RCC 7860 (cell line): ENCODE data around the gene MRM2.

Experiments used
- DNase-seq: peaks from one replicate; pipeline ENCODE4 v3.0.0-alpha.2; 2015; ENCODE audit warnings: low spot score
- FAIRE-seq: peaks from 2 replicates; lab custom pipeline; 2012; peaks lifted over from hg19 to GRCh38; lab: Jason Lieb, UNC

MRM2 gene

GRCh38 chr7:2225336-2225735 lies 16.7 kb downstream of the MRM2 start:
- no peak for FAIRE-seq
- DNase-seq: no peak

GRCh38 chr7:2224934-2225333 lies 17.1 kb downstream of the MRM2 start:
- FAIRE-seq: no peak
- no peak for DNase-seq

- DNase-seq (no peak), FAIRE-seq (no peak)
Measured at GRCh38 chr7:2224491-2224928, 17.5 kb downstream of the MRM2 start.

- FAIRE-seq: no peak
- no peak for DNase-seq
Measured at GRCh38 chr7:2223321-2223720, 18.7 kb downstream of the MRM2 start.

GRCh38 chr7:2222516-2222915 lies 19.5 kb downstream of the MRM2 start:
- DNase-seq (no peak), FAIRE-seq (no peak)

GRCh38 chr7:2220954-2221353 lies 21.1 kb downstream of the MRM2 start:
- DNase-seq (no peak), FAIRE-seq (no peak)

- DNase-seq: no peak
- FAIRE-seq: no peak
Measured at GRCh38 chr7:2220506-2220905, 21.5 kb downstream of the MRM2 start.

GRCh38 chr7:2220030-2220429 lies 22.0 kb downstream of the MRM2 start:
- no peak for FAIRE-seq
- no peak for DNase-seq

GRCh38 chr7:2219606-2220005 lies 22.4 kb downstream of the MRM2 start:
- no peak for DNase-seq
- FAIRE-seq: no peak

GRCh38 chr7:2219136-2219535 lies 22.9 kb downstream of the MRM2 start:
- DNase-seq (no peak), FAIRE-seq (no peak)

- no peak for FAIRE-seq
Measured at GRCh38 chr7:2218444-2218785, 23.6 kb downstream of the MRM2 start.

GRCh38 chr7:2217716-2218443 lies 24.1 kb downstream of the MRM2 start:
- FAIRE-seq: no peak
- DNase-seq: no peak

More at GRCh38 chr7:2218444-2218785, 23.6 kb downstream of the MRM2 start:
- no peak for DNase-seq

GRCh38 chr7:2217206-2217605 lies 24.8 kb downstream of the MRM2 start:
- no peak for DNase-seq
- FAIRE-seq: no peak

GRCh38 chr7:2215851-2216250 lies 26.2 kb downstream of the MRM2 start:
- no peak for DNase-seq
- no peak for FAIRE-seq

- no peak for DNase-seq
- FAIRE-seq: no peak
Measured at GRCh38 chr7:2214636-2215035, 27.4 kb downstream of the MRM2 start.

GRCh38 chr7:2213551-2214215 lies 28.3 kb downstream of the MRM2 start:
- FAIRE-seq: no peak

GRCh38 chr7:2212906-2213305 lies 29.1 kb downstream of the MRM2 start:
- FAIRE-seq (no peak), DNase-seq (no peak)

More at GRCh38 chr7:2213551-2214215, 28.3 kb downstream of the MRM2 start:
- DNase-seq: no peak

GRCh38 chr7:2211926-2212325 lies 30.1 kb downstream of the MRM2 start:
- FAIRE-seq: no peak

GRCh38 chr7:2211259-2211880 lies 30.6 kb downstream of the MRM2 start:
- no peak for FAIRE-seq

More at GRCh38 chr7:2211926-2212325, 30.1 kb downstream of the MRM2 start:
- DNase-seq: no peak

GRCh38 chr7:2210551-2211258 lies 31.3 kb downstream of the MRM2 start:
- FAIRE-seq: no peak
- no peak for DNase-seq

More at GRCh38 chr7:2211259-2211880, 30.6 kb downstream of the MRM2 start:
- no peak for DNase-seq

GRCh38 chr7:2209961-2210323 lies 32.1 kb downstream of the MRM2 start:
- DNase-seq: no peak
- FAIRE-seq: no peak
